OCI-LY7 (cell line): ENCODE results near the gene MFAP3L. TPM values are rescaled to one million over a fixed set of nuclear protein-coding genes. Genes with fewer than 3 reads are reported as not detected.

ENCODE experiments used
- BruUV-seq: library from RNA; stranded (reverse); fragments of 400-500 nt; replicated peaks from 2 replicates; lab custom pipeline; 2021; lab: Mats Ljungman, UMichigan
- CTCF ChIA-PET: fragments of 300-600 bp; sonication (Branson Sonifier 250); formaldehyde crosslinking; loops from one replicate; lab custom pipeline; 2022; ENCODE audit warnings: antibody characterized with exemption; ENCODE audit not compliant: unreplicated experiment; lab: Charles Lee
- POLR2A ChIA-PET: fragments of 300-600 bp; sonication (Branson Sonifier 250); formaldehyde crosslinking; loops from one replicate; lab custom pipeline; 2022; ENCODE audit warnings: antibody characterized with exemption; lab: Charles Lee
- DNase-seq: peaks from one replicate; pipeline ENCODE4 v3.0.0-alpha.2; 2015; ENCODE audit warnings: low spot score
- H2AFZ ChIP-seq: fragments of 200-600 bp; sonication (generic), shearing (Covaris generic); 2 replicates; pipeline ENCODE4 v1.6.1; 2014; ENCODE audit warnings: mild to moderate bottlenecking, antibody characterized with exemption, low read length, moderate library complexity
- H3K27ac ChIP-seq: fragments of 200-600 bp; sonication (generic); 2 replicates; pipeline ENCODE4 v1.5.1; 2014; ENCODE audit warnings: mixed run types, low read depth, mild to moderate bottlenecking, moderate library complexity, low read length, inconsistent platforms; ENCODE audit not compliant: poor library complexity, severe bottlenecking
- H3K36me3 ChIP-seq: fragments of 200-600 bp; sonication (generic); 2 replicates; pipeline ENCODE4 v1.6.1; 2014; ENCODE audit warnings: mild to moderate bottlenecking, antibody characterized with exemption, low read length, moderate library complexity, mixed read lengths; ENCODE audit not compliant: insufficient read depth
- H3K4me1 ChIP-seq: fragments of 200-600 bp; sonication (generic); 2 replicates; pipeline ENCODE4 v1.5.1; 2014; ENCODE audit warnings: mild to moderate bottlenecking, low read length; ENCODE audit not compliant: insufficient read depth, poor library complexity, severe bottlenecking
- H3K4me2 ChIP-seq: fragments of 200-600 bp; sonication (generic); 2 replicates; pipeline ENCODE4 v1.6.1; 2014; ENCODE audit warnings: mild to moderate bottlenecking, low read length
- H3K4me3 ChIP-seq: fragments of 200-600 bp; sonication (generic); 2 replicates; pipeline ENCODE4 v1.5.1; 2014; ENCODE audit warnings: mild to moderate bottlenecking, low read depth, low read length; ENCODE audit not compliant: poor library complexity, severe bottlenecking
- H3K79me2 ChIP-seq: fragments of 200-600 bp; sonication (generic); 2 replicates; pipeline ENCODE4 v1.6.1; 2016; ENCODE audit warnings: low read depth, mild to moderate bottlenecking, low read length, moderate library complexity, mixed read lengths; ENCODE audit not compliant: insufficient read depth
- H3K9me2 ChIP-seq: fragments of 200-600 bp; sonication (generic); 2 replicates; pipeline ENCODE4 v1.6.1; 2016; ENCODE audit warnings: mild to moderate bottlenecking, low read length, mixed read lengths; ENCODE audit not compliant: insufficient read depth
- H3K9me3 ChIP-seq: fragments of 200-600 bp; sonication (generic); 2 replicates; pipeline ENCODE4 v1.6.1; 2014; ENCODE audit warnings: mild to moderate bottlenecking, mixed run types, low read length, mixed read lengths
- H4K20me1 ChIP-seq: fragments of 200-600 bp; sonication (generic); 2 replicates; pipeline ENCODE4 v1.6.1; 2014; ENCODE audit warnings: mild to moderate bottlenecking, antibody characterized with exemption, low read length, moderate library complexity, mixed read lengths; ENCODE audit not compliant: insufficient read depth
- CTCF ChIP-seq: fragments of 200-600 bp; sonication (generic); conservative IDR thresholded peaks from 2 replicates; pipeline ENCODE4 v1.5.1; 2014; ENCODE audit warnings: mild to moderate bottlenecking, antibody characterized with exemption, low read length, moderate library complexity, mixed read lengths
- EZH2phosphoT487 ChIP-seq: fragments of 200-600 bp; sonication (generic); IDR thresholded peaks from 2 replicates; pipeline ENCODE4 v1.6.1; 2018; ENCODE audit warnings: low read depth, borderline replicate concordance, mild to moderate bottlenecking, mixed run types, antibody characterized with exemption, low read length, moderate library complexity, mixed read lengths
- intact Hi-C: fragments of 100-400 bp; cut with micrococcal nuclease; formaldehyde crosslinking; loops from one replicate; pipeline ENCODE4 v1.10.0; 2022; ENCODE audit not compliant: unreplicated experiment
- total RNA-seq, 2 experiments: library from RNA; depleted of rRNA in 1 of 2; stranded (reverse); fragments of >200 nt in 1 of 2; shearing (Covaris generic) in 1 of 2; gene quantifications; 2 replicates each; pipeline ENCODE4 v1.2.3, GENCODE V29; 2014 to 2022

Gene MFAP3L
- total RNA-seq, 2 experiments from 2014 or later, result not detected

DNA sequence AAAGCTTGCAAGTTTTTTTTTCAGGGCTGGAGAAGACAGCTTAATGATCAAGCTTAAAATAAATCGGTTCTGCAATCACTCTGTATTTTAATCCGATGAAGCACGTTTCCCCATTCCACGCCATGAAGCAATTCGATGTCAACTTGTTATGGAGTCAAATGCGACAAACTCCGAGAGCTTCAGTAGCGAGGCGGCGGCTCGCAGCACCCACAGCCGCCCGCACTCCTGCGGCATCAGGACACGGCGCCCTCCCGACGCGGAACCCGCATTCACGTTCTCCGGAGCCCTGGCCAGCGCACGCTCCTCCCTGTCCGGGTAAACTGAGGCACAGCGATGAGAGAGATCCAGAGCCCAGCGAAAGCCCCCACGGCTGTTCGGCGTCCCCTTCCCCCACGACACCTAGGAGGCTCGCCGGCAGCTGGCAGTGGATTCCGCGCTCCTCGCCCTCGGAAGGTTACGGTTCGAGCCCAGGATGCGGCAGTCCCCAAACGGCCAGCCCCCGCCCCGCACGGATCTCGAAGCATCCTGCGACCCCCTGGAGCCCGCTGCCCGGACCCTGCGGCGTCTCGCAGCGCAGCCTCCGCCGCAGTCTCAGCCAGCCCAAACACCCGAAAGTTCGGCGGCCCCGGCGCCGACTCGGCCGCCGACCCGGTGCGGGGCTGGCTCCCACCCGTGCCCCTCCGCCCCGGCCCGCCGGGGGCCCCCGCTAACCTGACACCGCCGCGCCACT, 507 bp downstream of the MFAP3L start:
- H3K9me3 ChIP-seq, result no peaks in the 10 kb centered on the region
- no peaks in the 10 kb centered on the region for H3K9me2 ChIP-seq
- no peaks in the 10 kb centered on the region for H3K4me1 ChIP-seq
- H3K4me2 ChIP-seq, result no peak overlapping the region
- H3K27ac ChIP-seq, result no peak overlapping the region
- H2AFZ ChIP-seq, result no peak overlapping the region
- no peak for DNase-seq
- H3K4me3 ChIP-seq, result no peak overlapping the region
- no peaks in the 10 kb centered on the region for H4K20me1 ChIP-seq
- TF ChIP-seq CTCF (no peak), EZH2phosphoT487 (no peak)
- no TSS peak for BruUV-seq
- intact Hi-C loops, result no loop called here
- H3K36me3 ChIP-seq, result no peaks in the 10 kb centered on the region
- ChIA-PET CTCF (no interaction called here), POLR2A (no interaction called here)
- H3K79me2 ChIP-seq, result no peaks in the 10 kb centered on the region

DNA sequence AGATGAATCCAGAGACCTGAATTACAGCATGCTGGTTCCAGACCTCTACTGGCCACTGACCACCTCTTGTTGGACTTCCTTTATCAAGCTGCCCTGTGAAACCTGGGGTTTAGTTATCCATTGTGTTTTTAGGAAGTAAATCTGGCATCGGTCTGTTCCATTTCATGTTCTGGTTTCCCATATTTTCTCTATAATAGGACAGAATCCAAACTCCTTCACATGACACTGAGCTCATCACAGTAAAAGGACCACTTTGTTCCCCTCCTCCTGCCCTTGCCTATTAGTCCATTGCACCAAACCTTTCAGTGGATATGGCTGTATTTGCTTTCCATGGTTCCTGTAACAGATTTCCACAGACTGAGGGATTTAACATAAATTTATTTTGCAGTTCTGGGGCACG, 4.0 kb downstream of the MFAP3L start:
- Histone ChIP-seq H3K9me3 (no peaks in the 10 kb centered on the region), H3K4me2 (no peak overlapping the region), H2AFZ (no peak overlapping the region), H3K9me2 (no peaks in the 10 kb centered on the region), H4K20me1 (no peaks in the 10 kb centered on the region), H3K27ac (no peak overlapping the region), H3K79me2 (no peaks in the 10 kb centered on the region), H3K4me1 (no peaks in the 10 kb centered on the region), H3K4me3 (no peak overlapping the region), H3K36me3 (no peaks in the 10 kb centered on the region)
- no TSS peak for BruUV-seq
- no peak for DNase-seq
- intact Hi-C loops, result no loop called here
- ChIA-PET POLR2A (interaction anchor here (0.7 kb wide), 1 partner anchor 28 kb away, joined by 3 read pairs; no protein-coding TSS in a partner anchor), CTCF (no interaction called here)
- TF ChIP-seq CTCF (no peak), EZH2phosphoT487 (no peak)

- TF ChIP-seq EZH2phosphoT487, result no peak
- TF ChIP-seq CTCF, result no peak
- POLR2A ChIA-PET, result no interaction called here
Observed at GRCh38 chr4:170017252-170017651, 8.9 kb downstream of the MFAP3L start.

More at GRCh38 chr4:170017252-170017651, 8.9 kb downstream of the MFAP3L start:
- Histone ChIP-seq H3K36me3 (no peaks in the 10 kb centered on the region), H3K4me2 (no peak overlapping the region), H2AFZ (no peak overlapping the region), H3K79me2 (no peaks in the 10 kb centered on the region), H3K4me1 (no peaks in the 10 kb centered on the region), H3K9me2 (no peaks in the 10 kb centered on the region), H3K27ac (no peak overlapping the region), H3K9me3 (no peaks in the 10 kb centered on the region), H3K4me3 (no peak overlapping the region), H4K20me1 (no peaks in the 10 kb centered on the region)
- intact Hi-C loops, result no loop called here
- CTCF ChIA-PET, result no interaction called here
- no TSS peak for BruUV-seq
- DNase-seq, result no peak
